GM12873 (cell line): Measurements from ENCODE around the gene KCNN3.

Experiments
- CTCF ChIP-seq: IDR thresholded peaks from 2 replicates; pipeline ENCODE4 v1.5.1; 2012; ENCODE audit warnings: low read depth, mild to moderate bottlenecking, moderate library complexity, low read length, control low read depth; ENCODE audit not compliant: insufficient read depth; ENCODE audit errors: missing control alignments

The KCNN3 gene

DNA sequence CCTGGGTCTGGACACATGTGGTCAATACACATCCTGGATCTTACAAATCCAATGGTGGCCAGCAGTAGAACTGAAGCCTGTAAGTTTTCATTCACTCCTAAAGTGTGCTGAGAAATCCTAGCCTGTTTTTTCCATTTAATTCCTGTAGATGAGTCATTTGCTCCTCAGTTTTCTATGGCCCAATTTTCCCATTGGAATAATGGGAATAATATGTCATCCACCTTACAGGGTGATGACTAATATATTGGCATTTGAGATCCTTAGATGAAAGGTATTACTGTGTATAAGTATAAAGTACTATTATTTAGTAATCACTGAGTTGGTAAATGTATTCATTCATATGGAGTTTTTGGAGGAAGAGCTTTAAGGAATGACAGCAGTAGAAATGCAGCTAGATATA lies 172.4 kb downstream of the KCNN3 start:
- no peak for TF ChIP-seq CTCF

- TF ChIP-seq CTCF = no peak
These were observed 173.6 kb downstream of the KCNN3 start for GRCh38 chr1:154696456-154696855.

DNA sequence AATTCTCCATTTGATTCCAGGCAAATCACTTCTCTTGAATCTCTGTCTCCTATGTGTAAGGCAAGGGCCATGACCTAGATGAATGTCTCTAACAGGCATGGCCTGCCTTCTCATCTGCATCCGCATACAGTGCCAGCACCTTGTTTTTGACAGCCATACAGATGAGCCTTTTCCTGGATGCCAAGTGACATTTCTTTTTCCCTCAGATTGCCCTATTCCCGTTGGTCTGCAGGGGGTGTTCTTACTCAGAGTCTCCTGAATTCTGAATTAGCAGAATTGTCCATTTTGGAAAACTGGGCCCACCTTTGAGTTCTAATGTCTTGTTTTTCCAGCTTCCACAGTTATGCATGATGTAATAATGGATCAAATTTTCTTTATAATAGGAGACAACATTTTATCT lies 174.1 kb downstream of the KCNN3 start:
- no peak for TF ChIP-seq CTCF

GRCh38 chr1:154694995-154695394 lies 175.1 kb downstream of the KCNN3 start:
- no peak for TF ChIP-seq CTCF

DNA sequence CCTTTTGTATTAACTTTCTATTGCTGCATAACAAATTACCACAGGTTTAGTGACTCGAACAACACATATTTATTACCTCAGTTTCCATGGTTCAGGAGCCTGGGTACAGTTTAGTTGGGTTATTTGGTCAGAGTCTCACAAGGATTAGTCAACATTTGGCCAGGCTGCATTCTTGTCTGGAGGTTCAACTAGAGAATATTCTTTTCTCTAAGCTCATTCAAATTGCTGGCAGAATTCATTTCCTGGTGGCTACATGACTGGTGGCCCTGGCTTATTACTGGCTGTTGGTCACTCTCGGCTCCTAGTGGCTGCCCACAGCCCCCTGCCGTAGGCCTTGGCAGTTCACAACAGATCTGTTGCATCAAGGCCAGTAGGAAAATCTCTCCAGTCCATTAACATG lies 181.0 kb downstream of the KCNN3 start:
- TF ChIP-seq CTCF = no peak

DNA sequence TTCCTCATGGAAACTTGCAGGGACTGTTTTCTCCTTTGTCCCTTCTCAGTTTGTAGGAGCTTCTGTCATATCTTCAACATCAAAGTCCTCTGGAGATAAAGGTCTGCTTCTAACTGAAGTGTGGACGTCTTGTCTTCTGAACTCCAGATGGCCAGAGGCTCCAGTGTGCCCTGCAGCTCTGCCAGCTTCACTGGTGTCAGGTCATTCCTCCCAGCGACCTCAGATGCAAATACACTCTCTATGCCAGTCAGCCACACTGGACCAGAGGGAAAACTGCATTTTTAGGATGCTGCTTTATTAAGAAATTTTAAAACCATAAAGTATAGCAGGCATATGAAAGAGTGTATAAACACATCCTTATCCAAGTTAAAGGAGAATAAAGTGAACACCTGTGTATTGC lies 183.6 kb downstream of the KCNN3 start:
- TF ChIP-seq CTCF = no peak

- TF ChIP-seq CTCF = no peak
These were observed 186.3 kb downstream of the KCNN3 start for GRCh38 chr1:154683820-154684219.
